GM12892 (cell line): ENCODE measurements around the gene SERGEF. TPM values are rescaled to one million over a fixed set of nuclear protein-coding genes. Genes with fewer than 3 reads are reported as not detected.
A peak's percentile ranks its signal among the peaks of the same experiment; 100 is the strongest.

Source experiments
- DNase-seq: peaks from one replicate; pipeline ENCODE4 v3.0.0; 2011; ENCODE audit not compliant: insufficient read length
- FAIRE-seq: peaks from 2 replicates; lab custom pipeline; 2011; peaks lifted over from hg19 to GRCh38; lab: Jason Lieb, UNC
- POLR2A ChIP-seq: IDR thresholded peaks from 2 replicates; pipeline ENCODE4 v1.6.1; 2011; ENCODE audit warnings: low read depth, low read length, control low read depth
- POLR2AphosphoS5 ChIP-seq: IDR thresholded peaks from 2 replicates; pipeline ENCODE4 v1.6.1; 2011; ENCODE audit warnings: low read depth, low read length, control low read depth
- TAF1 ChIP-seq: IDR thresholded peaks from 2 replicates; pipeline ENCODE4 v1.6.1; 2011; ENCODE audit warnings: low read depth, mild to moderate bottlenecking, control low read depth, low read length, borderline replicate concordance
- polyA plus RNA-seq: library from polyadenylated mRNA; unstranded; fragments of >200 nt; gene quantifications from one replicate; pipeline ENCODE4 v1.2.1, GENCODE V29; 2012; ENCODE audit warnings: missing spikeins, inconsistent platforms; ENCODE audit not compliant: missing spikeins

Gene SERGEF
- 39.2 TPM for polyA plus RNA-seq

DNA sequence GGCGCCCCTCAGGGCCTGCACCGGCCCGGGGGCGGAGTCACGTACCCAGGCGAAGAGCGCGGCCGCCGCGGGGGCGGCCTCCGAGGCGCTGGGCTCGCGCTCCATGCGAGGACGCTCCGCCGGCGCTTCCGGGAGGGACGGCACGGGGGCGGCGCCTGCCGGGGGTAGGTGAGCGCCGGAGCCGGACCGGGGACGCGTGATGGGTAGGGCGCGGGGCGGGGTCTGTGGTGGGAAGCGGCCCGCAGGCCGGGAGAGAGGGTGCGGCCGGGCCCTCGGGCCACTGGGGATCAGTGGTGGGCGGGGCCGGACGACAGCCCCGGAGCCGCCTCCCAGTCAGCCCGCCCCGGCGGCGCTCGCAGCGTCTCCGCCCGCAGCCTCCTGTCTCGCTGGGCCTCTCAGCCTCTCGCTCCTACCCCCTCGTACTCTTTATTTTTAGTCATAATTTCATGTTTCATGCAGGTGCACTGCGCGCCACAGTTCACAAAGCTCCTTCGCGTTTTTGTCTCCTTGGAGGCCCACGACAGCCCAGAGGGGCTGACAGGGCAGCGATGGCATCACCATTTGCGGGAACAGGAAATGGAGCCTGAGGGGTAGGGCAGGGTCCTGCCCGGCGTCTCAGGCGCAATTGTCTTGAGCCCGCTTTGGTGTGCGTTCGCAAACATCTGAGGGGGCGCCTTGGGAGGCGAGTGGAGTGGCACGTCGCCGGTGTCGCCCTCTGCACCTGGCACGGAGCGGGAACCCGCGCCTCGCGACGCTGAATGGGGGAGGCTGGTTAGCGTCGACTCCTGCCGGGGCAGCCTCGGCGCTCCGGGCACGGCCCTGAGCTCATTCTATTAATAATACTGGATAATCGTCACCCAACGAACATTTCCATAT, at the start of gene SERGEF:
TSS of gene SERGEF (minus strand) at position 142 of the 876 bp plus-strand sequence. CDS start at position 105, 37 bp downstream.
- peak; percentile 82 for DNase-seq
- no peak for FAIRE-seq
- no peak; the same call in 1 of the 2 replicates for TF ChIP-seq TAF1
- peak; percentile 61; the same call in 1 of the 2 replicates for TF ChIP-seq POLR2AphosphoS5
- peak; percentile 78; the same call in 1 of the 2 replicates for TF ChIP-seq POLR2A

DNA sequence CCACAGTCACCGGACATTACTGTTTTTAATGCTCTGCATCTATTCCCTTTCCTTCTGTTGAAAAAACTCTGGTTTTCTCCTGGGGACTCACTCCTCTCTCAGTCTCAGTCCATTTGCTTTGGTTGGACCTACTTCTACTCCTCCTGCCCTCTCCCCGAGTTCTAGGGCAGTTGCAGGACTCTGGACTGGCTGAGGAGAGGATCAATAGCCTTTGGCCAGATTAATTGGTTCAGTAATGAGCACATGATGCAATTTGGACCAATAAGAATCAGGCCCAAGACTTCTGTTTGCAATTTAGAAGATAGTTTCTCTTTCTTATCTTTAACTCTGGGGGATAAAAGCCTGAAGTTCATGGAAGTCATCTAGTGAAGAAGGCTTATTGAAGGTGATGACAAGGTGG, 48.5 kb upstream of the SERGEF start:
- no peak for FAIRE-seq
- no peak for DNase-seq
- TF ChIP-seq POLR2A (no peak), POLR2AphosphoS5 (no peak), TAF1 (no peak)

DNA sequence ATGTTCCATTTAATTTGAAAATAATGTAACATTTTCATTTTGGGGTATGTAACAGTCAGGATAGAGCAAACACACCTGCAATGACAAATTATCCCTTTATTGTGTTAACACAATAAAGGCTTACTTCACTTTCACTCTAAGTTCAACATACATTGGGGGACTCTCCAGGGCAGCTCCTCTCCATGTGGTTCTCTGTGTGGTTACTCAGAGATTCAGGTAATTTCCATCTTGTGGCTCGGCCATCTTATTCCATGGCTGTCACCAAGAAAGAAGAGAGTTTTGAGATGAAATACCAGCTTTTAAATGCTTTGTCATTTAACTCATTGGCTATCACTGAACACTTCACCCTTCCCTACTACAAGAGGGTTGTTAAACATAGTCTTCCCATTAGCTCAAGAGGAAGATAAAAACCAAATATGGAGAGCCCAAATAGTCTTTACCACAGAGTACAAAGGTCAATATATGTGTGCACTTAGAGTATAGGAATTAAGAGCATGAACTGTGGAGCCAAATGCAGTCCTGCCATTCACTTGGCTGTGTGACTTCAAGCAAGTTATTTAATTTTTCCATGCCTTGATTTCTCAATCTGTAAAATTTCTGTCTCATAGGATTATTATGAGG, 43.8 kb upstream of the SERGEF start:
- FAIRE-seq (peak; percentile 77), DNase-seq (no peak)
- TF ChIP-seq POLR2AphosphoS5 (no peak), TAF1 (no peak), POLR2A (no peak)

DNA sequence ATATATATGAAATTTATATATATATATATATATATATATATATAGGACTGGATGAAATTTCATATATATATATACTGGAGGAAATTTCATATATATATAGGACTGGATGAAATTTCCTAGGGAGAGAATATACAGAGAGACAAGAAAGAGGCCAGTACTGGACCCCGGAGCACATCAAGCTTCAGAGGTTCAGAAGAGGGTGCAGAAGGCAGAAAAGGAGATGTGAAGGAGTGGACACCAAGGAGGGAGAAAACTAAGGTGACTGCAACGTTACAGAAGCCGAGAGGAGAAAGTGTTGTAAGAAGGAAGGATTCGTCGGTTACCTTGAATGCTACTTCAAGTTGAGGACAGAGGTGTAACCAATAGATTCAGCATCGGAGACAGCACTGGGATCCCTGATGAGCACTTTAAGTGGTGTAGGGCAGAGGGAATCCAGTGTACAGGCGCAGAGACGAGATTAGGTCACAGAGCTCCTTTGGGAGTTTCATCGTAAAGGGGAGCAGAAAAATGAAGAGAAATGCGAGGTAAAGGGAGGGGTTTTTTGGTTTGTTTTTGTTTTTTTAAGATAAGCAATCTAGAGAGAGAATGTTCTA, 41.8 kb upstream of the SERGEF start:
- no peak for FAIRE-seq
- no peak for DNase-seq

DNA sequence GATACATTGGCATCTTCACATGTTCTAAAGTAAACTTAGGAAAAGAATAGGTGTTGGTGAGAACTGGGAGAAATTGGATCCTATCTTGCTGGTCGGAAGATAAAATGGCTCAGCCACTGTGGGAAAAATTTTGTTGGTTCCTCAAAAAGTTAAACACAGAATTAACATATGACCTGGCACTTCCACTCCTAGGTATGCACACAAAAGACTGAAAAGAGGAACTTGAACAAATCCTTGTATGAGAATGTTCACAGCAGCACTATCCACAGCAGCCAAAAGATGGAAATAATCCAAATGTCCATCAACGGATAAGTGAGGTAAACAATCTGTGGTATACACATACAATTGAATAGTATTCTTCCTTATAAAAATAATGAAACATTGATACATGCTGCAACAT, 38.0 kb upstream of the SERGEF start:
- no peak for FAIRE-seq
- DNase-seq = no peak
- TF ChIP-seq POLR2A (no peak), TAF1 (no peak), POLR2AphosphoS5 (no peak)

More for the DNA sequence above, 41.8 kb upstream of the SERGEF start:
- TF ChIP-seq POLR2A = no peak
- no peak for TF ChIP-seq POLR2AphosphoS5
- no peak for TF ChIP-seq TAF1

DNA sequence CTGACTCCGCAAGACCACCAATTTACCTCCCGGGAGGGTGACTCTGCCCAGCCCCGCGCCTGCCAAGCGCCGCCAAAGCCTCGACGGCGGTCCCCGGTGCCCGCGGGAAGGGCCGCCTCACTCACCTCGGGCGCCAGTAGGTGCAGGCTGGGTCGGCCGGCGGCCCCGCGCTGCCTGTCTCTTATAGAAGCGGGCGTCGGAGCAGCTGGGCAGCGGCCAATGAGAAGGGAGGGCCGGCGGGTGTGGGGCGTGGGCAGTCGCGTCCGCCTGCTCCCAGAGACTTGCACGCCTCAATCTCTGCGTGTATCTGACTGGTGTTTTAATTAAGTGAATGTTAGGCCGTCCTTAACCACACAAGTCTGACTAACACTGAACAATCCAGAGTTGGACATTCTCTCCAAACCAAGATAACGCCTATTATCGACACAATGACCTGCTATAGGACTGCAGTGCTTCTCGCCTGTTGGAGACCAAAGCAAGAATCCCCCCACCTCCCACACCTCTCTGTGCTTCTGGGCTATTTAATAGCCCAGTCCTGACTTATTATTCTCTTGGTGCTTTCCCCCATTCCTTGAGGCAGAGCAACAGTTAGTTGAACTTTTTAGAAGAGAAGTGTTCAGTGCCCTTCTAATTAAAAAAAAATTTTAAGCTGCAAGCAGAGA, 33.4 kb upstream of the SERGEF start, which contains the start of gene TPH1:
TSS of gene TPH1 (minus strand) at position 154 of the 662 bp plus-strand sequence. CDS start 5,507 bp downstream, outside the sequence.
- FAIRE-seq = no peak
- DNase-seq = no peak
- TF ChIP-seq POLR2AphosphoS5 (no peak), POLR2A (no peak), TAF1 (no peak)

DNA sequence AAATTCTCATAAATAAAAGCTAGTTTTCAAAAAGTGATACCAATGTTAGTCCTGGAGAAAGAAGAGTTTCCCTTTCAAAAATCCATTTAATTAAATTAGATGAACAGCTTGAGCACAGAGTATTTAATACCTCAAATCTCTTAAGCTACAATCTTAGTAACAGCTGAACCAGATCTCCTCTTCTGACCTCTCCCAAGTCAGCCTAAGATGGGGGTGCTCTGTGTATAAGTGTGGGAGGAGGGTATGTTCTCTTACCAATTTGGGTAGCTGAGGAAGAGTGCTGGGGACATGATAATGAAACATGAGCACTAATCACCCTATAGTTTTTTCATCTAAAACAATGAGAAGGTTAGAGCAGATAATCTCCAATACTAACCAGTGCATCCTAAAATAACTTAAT, 23.6 kb upstream of the SERGEF start:
- no peak for FAIRE-seq
- no peak for TF ChIP-seq POLR2AphosphoS5
- no peak for TF ChIP-seq TAF1
- no peak for TF ChIP-seq POLR2A
- DNase-seq = no peak

DNA sequence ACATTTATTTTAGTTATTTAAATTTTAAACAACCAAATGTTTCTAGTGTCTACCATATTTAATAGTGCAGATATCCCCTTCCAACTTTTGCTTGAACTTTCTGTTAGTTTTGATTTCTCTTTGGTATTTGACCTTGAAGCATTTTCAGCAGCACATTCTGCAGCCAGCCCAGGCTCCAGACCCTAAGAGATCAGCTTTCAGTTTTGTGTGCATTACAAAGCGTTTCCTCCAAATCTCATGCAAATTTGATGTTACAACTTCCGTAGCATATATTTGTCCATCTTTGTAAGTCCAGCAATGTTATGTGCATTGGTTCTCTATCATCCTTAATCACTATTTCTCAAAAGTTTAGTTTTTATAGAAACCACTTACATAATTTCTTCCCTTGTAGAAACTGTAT, 14.6 kb upstream of the SERGEF start:
- TF ChIP-seq POLR2AphosphoS5 (no peak), TAF1 (no peak), POLR2A (no peak)
- no peak for DNase-seq
- FAIRE-seq = no peak

DNA sequence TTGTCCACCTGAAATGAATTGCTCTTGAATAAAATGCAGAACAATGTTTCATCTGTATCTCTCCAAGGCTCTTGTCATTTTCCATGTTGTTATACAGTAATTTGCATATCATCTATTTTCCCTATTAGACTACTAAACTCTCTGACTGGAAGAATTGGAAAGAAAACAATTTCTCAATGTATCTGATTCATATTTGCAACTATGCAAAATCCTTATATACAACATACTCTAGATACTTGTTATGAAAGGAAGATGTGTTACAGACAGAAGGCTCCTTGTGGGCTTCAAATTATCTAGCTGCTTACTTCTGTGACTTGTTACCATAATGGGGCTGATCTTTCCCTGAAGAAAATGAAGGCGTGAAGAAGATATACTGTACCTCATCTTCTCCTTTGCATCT, 9.6 kb upstream of the SERGEF start:
- DNase-seq (no peak), FAIRE-seq (no peak)
- TF ChIP-seq POLR2AphosphoS5 (no peak), TAF1 (no peak), POLR2A (no peak)

DNA sequence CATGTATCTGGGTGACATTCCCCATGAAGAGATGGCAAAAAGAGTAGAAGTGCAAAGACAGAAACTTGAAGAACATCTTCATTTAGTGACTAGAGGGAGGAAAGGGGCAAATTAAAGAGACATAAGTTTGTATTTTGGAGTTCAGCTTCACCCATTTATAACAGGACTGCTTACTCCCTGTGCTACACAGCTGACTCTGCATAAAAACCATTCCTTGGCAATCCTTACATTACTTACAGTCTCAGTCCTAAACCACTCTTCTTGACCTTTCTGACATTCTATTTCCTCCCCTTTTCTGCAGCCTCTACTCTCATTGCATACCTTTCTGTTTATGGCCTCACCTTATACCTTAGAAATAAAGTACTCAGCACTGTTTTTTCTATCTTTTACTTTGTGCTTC, 6.8 kb upstream of the SERGEF start:
- FAIRE-seq (no peak), DNase-seq (no peak)
- TF ChIP-seq TAF1 (no peak), POLR2AphosphoS5 (no peak), POLR2A (no peak)

DNA sequence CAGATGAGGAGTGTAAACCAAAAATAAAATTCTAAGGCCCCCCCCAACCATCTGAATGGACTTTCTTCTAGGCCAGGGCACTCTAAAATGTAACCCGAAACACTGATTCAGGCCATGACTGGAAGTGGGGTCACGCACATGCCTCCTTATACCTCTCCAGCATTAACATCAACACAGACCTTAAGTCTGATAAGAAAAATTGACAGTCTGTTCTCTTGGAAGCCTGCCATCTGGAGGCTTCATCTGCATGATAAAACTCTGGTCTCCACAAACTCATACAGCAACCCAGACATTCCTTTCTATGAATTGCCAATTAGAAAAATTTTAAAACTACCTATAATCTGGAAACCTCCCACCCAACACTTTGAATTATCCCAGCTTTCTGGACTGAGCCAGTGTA, 3.9 kb upstream of the SERGEF start:
- FAIRE-seq (no peak), DNase-seq (no peak)
- TF ChIP-seq POLR2AphosphoS5 = no peak
- no peak for TF ChIP-seq POLR2A
- no peak for TF ChIP-seq TAF1
